T-cell (primary cell): ENCODE results near the gene NEUROG2. TPM values are rescaled to one million over a fixed set of nuclear protein-coding genes. Genes with fewer than 3 reads are reported as not detected.

Experiments used
- ATAC-seq, 4 experiments: fragments of 200-7000 bp in 3 of 4; fragments of 150-1000 bp in 1 of 4; cut with Tn5 transposase; replicated peaks in 1 of 4; 1 replicate in 3 of 4; 2 replicates in 1 of 4; pipeline ENCODE4 v1.10.0; 2021; ENCODE audit warnings: moderate library complexity in 3 of 4, mild to moderate bottlenecking in 2 of 4, moderate number of reproducible peaks in 1 of 4
- CTCF ChIA-PET, 2 donors: fragments of 300-600 bp; sonication (Branson Sonifier 250); formaldehyde crosslinking; loops; one replicate each; lab custom pipeline; 2022; ENCODE audit warnings: antibody characterized with exemption in 2 of 2; lab: Charles Lee
- POLR2A ChIA-PET, 2 donors: fragments of 300-600 bp; sonication (Branson Sonifier 250); formaldehyde crosslinking; loops; one replicate each; lab custom pipeline; 2022; ENCODE audit warnings: antibody characterized with exemption in 2 of 2; lab: Charles Lee
- DNase-seq, 35 experiments: peaks; one replicate each; pipeline versions ENCODE4 v3.0.0 to v3.0.0-alpha.2; 2013 to 2023
- H3K27ac ChIP-seq: one replicate; pipeline ENCODE4 v1.5.1; 2013; ENCODE audit warnings: low read length
- H3K27me3 ChIP-seq, 2 experiments: replicated peaks in 1 of 2; 1 replicate in 1 of 2; 2 replicates in 1 of 2; pipeline versions ENCODE4 v1.6.1 to v1.7.0; 2013; ENCODE audit warnings: low read length in 1 of 2, mixed read lengths in 1 of 2; ENCODE audit not compliant: control insufficient read depth in 2 of 2, insufficient read depth in 2 of 2; ENCODE audit errors: extremely low read depth in 1 of 2
- H3K36me3 ChIP-seq, 2 donors: 1 replicate in 1 of 2; 2 replicates in 1 of 2; pipeline versions ENCODE4 v1.6.1 to v1.7.0; 2013; ENCODE audit warnings: low read length in 1 of 2; ENCODE audit not compliant: control insufficient read depth in 2 of 2, insufficient read depth in 1 of 2; ENCODE audit errors: extremely low read depth in 1 of 2
- H3K4me1 ChIP-seq, 2 experiments: 1 replicate in 1 of 2; 2 replicates in 1 of 2; pipeline versions ENCODE4 v1.6.1 to v1.7.0; 2013; ENCODE audit warnings: low read length in 2 of 2, mixed read lengths in 1 of 2; ENCODE audit not compliant: insufficient read depth in 2 of 2, control insufficient read depth in 1 of 2; ENCODE audit errors: extremely low read depth in 1 of 2
- H3K4me3 ChIP-seq, 2 donors: 1 replicate in 1 of 2; 2 replicates in 1 of 2; pipeline versions ENCODE4 v1.5.1 to v1.7.0; 2013; ENCODE audit warnings: mild to moderate bottlenecking in 2 of 2, low read length in 1 of 2, moderate library complexity in 1 of 2; ENCODE audit not compliant: control insufficient read depth in 1 of 2; ENCODE audit errors: extremely low read depth in 1 of 2
- H3K9me3 ChIP-seq: 2 replicates; pipeline ENCODE4 v1.7.0; 2013
- H3K27ac Mint-ChIP-seq, 2 donors: one replicate each; pipeline ENCODE4 v1.8.0; 2020 to 2021; ENCODE audit warnings: mild to moderate bottlenecking in 2 of 2, mixed read lengths in 2 of 2
- H3K27me3 Mint-ChIP-seq, 2 donors: one replicate each; pipeline ENCODE4 v1.8.0; 2021 to 2022; ENCODE audit warnings: mixed read lengths in 2 of 2
- H3K36me3 Mint-ChIP-seq: one replicate; pipeline ENCODE4 v1.8.0; 2021; ENCODE audit warnings: mixed read lengths
- H3K4me1 Mint-ChIP-seq, 3 donors: one replicate each; pipeline ENCODE4 v1.8.0; 2020 to 2022; ENCODE audit warnings: mixed read lengths in 3 of 3, mild to moderate bottlenecking in 1 of 3
- H3K4me3 Mint-ChIP-seq, 3 donors: one replicate each; pipeline ENCODE4 v1.8.0; 2020 to 2022; ENCODE audit warnings: mild to moderate bottlenecking in 3 of 3, mixed read lengths in 3 of 3, moderate library complexity in 3 of 3
- H3K9me3 Mint-ChIP-seq, 3 donors: one replicate each; pipeline ENCODE4 v1.8.0; 2020 to 2022; ENCODE audit warnings: mixed read lengths in 3 of 3
- WGBS: methylation state at CpG from one replicate; pipeline ENCODE4 v1.1.5; 2013; ENCODE audit warnings: missing lambda C conversion rate; ENCODE audit not compliant: insufficient coverage; 5-methylcytosine and 5-hydroxymethylcytosine counted together
- total RNA-seq, 35 experiments: library from RNA in 6 of 35; stranded (reverse) in 6 of 35; fragments of 120-200 nt in 1 of 35; gene quantifications; one replicate each; pipeline versions ENCODE4 v1.2.1 to v1.2.4 and lab custom pipeline; 2013 to 2026

Gene NEUROG2
- total RNA-seq: not detected
- total RNA-seq (2013): not detected
- 0 to 0.08 (median 0) reads per million in 29 experiments for total RNA-seq (lab: John Stamatoyannopoulos, UW)

DNA sequence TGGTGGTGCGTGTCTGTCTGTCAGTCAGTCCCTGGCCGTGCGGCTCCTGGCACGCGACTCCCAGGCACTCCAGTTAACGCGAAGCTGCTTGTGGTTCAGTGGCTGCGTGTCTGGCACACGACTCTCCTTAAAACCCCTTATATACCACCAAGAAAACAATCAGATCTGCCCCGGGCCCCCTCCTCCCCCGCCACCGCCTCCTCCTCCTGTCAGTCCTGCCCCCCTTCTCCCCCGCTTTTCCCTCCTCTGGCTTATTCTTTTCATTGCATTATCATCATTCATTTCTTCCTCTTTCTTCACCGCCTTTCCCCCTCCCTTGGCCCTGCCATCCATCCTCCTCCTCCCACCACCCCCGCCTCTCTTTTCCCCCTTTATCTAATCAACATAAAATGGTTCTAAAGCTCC lies at the start of gene NEUROG2:
NEUROG2 (minus strand) TSS at position 115 of the 405 bp plus-strand sequence. CDS start 705 bp downstream, outside the sequence.
- DNase-seq (no peak), ATAC-seq (no peak)
- Histone ChIP-seq H3K27me3 (peaks cover 52 to 60% of the 10 kb centered on the region in 2 experiments), H3K36me3 (no peaks in the 10 kb centered on the region), H3K4me3 (peak within 1 kb of the TSS; percentile 54 to 82), H3K27ac (no peak within 1 kb of the TSS), H3K9me3 (peaks cover 2% of the 10 kb centered on the region), H3K4me1 (peaks cover 25 to 48% of the 10 kb centered on the region in 2 experiments)
- Mint-ChIP-seq H3K27ac (no peak within 1 kb of the TSS), H3K4me3 (peak within 1 kb of the TSS; percentile 84 to 90 (median 85)), H3K4me1 (peaks cover 53 to 69% (median 63%) of the 10 kb centered on the region in 3 donors), H3K9me3 (peaks cover 0 to 6% (median 0%) of the 10 kb centered on the region in 3 donors), H3K36me3 (no peaks in the 10 kb centered on the region), H3K27me3 (peaks cover 90% of the 10 kb centered on the region in 2 donors)
- CTCF ChIA-PET: interaction anchor here (0.6 kb wide), 2 partner anchors 191 to 249 kb away, joined by 3 to 6 read pairs; no protein-coding TSS in a partner anchor
- 2% methylated on average over 10 of the region's 15 CpGs for WGBS
- POLR2A ChIA-PET: no interaction called here

- POLR2A ChIA-PET: no interaction called here
- H3K4me3 Mint-ChIP-seq: no peak overlapping the region
Measured at GRCh38 chr4:112564706-112565270, 48.8 kb upstream of the NEUROG2 start.

DNA sequence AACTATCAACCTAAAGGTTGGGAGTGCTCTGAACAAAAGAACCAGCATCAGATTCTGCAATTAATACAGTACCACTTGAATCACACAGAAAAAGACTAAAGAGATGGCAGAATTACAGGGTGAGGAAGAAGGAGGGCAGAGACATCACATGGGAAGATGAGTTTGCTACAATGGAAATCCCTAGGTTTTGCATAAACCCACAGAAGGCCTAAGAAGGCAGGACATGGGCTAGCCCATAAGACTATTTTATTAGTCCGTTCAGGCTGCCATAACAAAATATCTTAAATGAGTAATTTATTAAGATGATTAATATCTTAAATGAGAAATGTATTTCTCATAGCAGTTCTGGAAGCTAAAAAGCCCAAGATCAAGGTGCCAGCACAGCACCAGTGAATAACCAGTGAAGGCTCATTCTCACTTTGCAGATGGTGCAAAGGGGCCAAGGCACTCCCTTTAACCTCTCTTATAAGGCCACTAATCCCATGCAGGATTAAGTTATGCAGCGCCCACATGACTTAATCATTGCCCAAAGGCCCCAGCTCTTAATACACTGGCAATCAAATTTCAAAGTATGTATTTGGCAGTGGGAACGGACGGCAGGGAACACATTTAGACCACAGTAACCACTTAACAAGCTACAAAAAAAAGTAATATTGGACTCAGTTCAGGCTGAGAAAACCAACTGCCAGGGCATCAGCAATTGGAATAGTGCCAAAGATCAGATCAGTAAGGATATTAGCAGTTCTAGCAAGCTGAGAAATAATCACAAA lies 47.6 kb upstream of the NEUROG2 start:
- CTCF ChIA-PET: no interaction called here
- Mint-ChIP-seq H3K4me1 (no peaks in the 10 kb centered on the region), H3K27ac (no peak overlapping the region)

More at GRCh38 chr4:112564706-112565270, 48.8 kb upstream of the NEUROG2 start:
- CTCF ChIA-PET: no interaction called here
- H3K27ac Mint-ChIP-seq: no peak overlapping the region
- no peaks in the 10 kb centered on the region for H3K27me3 ChIP-seq
- ATAC-seq (no peak), DNase-seq (peak in 1 of 35 experiments; percentile 1)
- H3K9me3 Mint-ChIP-seq: no peaks in the 10 kb centered on the region
- H3K4me1 Mint-ChIP-seq: no peaks in the 10 kb centered on the region
- no peak overlapping the region for H3K4me3 ChIP-seq
- peaks cover 8% of the 10 kb centered on the region for H3K36me3 Mint-ChIP-seq
- 100% methylated on average over 2 of the region's 25 CpGs for WGBS
- no peaks in the 10 kb centered on the region for H3K9me3 ChIP-seq
- H3K4me1 ChIP-seq: no peaks in the 10 kb centered on the region
- no peak overlapping the region for H3K27ac ChIP-seq
- no peaks in the 10 kb centered on the region for H3K27me3 Mint-ChIP-seq
- no peaks in the 10 kb centered on the region for H3K36me3 ChIP-seq

GRCh38 chr4:112562254-112562879 lies 46.4 kb upstream of the NEUROG2 start:
- WGBS: no CpG with 5 or more reads among the region's 2 CpGs
- no peak overlapping the region for H3K27ac Mint-ChIP-seq
- Histone ChIP-seq H3K27me3 (no peaks in the 10 kb centered on the region), H3K4me3 (no peak overlapping the region), H3K4me1 (no peaks in the 10 kb centered on the region), H3K27ac (no peak overlapping the region), H3K9me3 (no peaks in the 10 kb centered on the region), H3K36me3 (no peaks in the 10 kb centered on the region)
- ATAC-seq (no peak), DNase-seq (no peak)
- H3K4me1 Mint-ChIP-seq: no peaks in the 10 kb centered on the region
- ChIA-PET CTCF (no interaction called here), POLR2A (no interaction called here)
- no peaks in the 10 kb centered on the region for H3K9me3 Mint-ChIP-seq
- no peaks in the 10 kb centered on the region for H3K27me3 Mint-ChIP-seq
- peaks cover 19% of the 10 kb centered on the region for H3K36me3 Mint-ChIP-seq
- no peak overlapping the region for H3K4me3 Mint-ChIP-seq

More for the DNA sequence above, 47.6 kb upstream of the NEUROG2 start:
- no peak overlapping the region for H3K4me3 ChIP-seq
- no peak overlapping the region for H3K27ac ChIP-seq
- Mint-ChIP-seq H3K27me3 (no peaks in the 10 kb centered on the region), H3K4me3 (no peak overlapping the region), H3K36me3 (peaks cover 13% of the 10 kb centered on the region), H3K9me3 (no peaks in the 10 kb centered on the region)
- POLR2A ChIA-PET: no interaction called here
- no peaks in the 10 kb centered on the region for H3K4me1 ChIP-seq
- no peaks in the 10 kb centered on the region for H3K36me3 ChIP-seq
- ATAC-seq (no peak), DNase-seq (no peak)
- H3K27me3 ChIP-seq: no peaks in the 10 kb centered on the region
- H3K9me3 ChIP-seq: no peaks in the 10 kb centered on the region
- WGBS: 100% methylated on average over 1 of the region's 4 CpGs

DNA sequence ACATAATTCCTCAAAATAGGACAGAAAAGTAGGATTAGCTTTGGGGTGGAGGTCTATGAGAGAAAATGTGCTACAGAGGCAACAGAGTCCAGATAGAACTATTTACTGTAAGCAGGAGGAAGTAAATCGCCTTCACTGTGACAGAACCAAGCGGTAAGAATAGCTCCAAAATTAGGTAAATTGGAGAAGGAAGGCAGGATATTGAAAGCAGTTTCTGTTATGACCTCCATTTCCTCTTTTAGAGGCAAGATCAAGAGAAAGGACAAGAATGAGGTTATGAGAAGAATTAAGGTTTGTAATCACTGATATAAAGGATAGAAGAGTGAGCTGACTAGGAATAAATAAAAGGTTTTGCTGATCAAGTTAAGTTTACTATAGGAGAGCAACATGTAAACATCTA lies 44.1 kb upstream of the NEUROG2 start:
- Histone ChIP-seq H3K27me3 (no peaks in the 10 kb centered on the region), H3K4me1 (no peaks in the 10 kb centered on the region), H3K9me3 (no peaks in the 10 kb centered on the region), H3K27ac (no peak overlapping the region), H3K36me3 (no peaks in the 10 kb centered on the region), H3K4me3 (no peak overlapping the region)
- no peak for ATAC-seq
- H3K27me3 Mint-ChIP-seq: no peaks in the 10 kb centered on the region
- POLR2A ChIA-PET: no interaction called here
- no peak overlapping the region for H3K27ac Mint-ChIP-seq
- no peaks in the 10 kb centered on the region for H3K9me3 Mint-ChIP-seq
- WGBS: 83% methylated on average over 1 of the region's 2 CpGs
- DNase-seq: no peak
- CTCF ChIA-PET: no interaction called here
- H3K36me3 Mint-ChIP-seq: peaks cover 26% of the 10 kb centered on the region
- H3K4me3 Mint-ChIP-seq: no peak overlapping the region
- no peaks in the 10 kb centered on the region for H3K4me1 Mint-ChIP-seq

DNA sequence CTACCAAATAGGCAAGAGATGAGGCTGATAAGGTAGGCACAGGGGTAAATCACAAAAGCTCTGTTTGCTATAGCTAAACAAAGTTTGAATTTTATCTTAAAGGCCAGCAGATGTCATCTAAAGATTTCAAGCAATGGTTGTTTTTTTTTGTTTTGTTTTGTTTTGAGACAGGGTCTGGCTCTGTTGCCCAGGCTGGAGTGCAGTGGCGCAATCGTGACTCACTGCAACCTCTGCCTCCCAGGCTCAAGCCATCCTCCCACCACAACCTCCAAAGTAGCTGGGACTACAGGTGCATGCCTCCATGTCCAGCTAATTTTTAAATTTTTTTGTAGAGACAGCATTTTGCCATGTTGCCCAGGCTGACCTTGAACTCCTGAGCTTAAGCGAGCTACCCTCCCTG lies 43.1 kb upstream of the NEUROG2 start:
- ChIA-PET POLR2A (no interaction called here), CTCF (interaction anchor here in 1 of 2 donors (0.7 kb wide), 1 partner anchor 485 kb away, joined by 3 read pairs; no protein-coding TSS in a partner anchor)
- no peak for ATAC-seq
- H3K4me1 Mint-ChIP-seq: no peaks in the 10 kb centered on the region
- no CpG with 5 or more reads among the region's 3 CpGs for WGBS
- no peak overlapping the region for H3K27ac Mint-ChIP-seq
- no peak overlapping the region for H3K27ac ChIP-seq
- no peaks in the 10 kb centered on the region for H3K27me3 ChIP-seq
- H3K36me3 Mint-ChIP-seq: peaks cover 29% of the 10 kb centered on the region
- no peaks in the 10 kb centered on the region for H3K27me3 Mint-ChIP-seq
- H3K9me3 ChIP-seq: no peaks in the 10 kb centered on the region
- H3K4me3 Mint-ChIP-seq: no peak overlapping the region
- no peaks in the 10 kb centered on the region for H3K4me1 ChIP-seq
- DNase-seq: no peak
- no peak overlapping the region for H3K4me3 ChIP-seq
- no peaks in the 10 kb centered on the region for H3K9me3 Mint-ChIP-seq
- no peaks in the 10 kb centered on the region for H3K36me3 ChIP-seq
